Astrocyte of the cerebellum (primary cell): ENCODE results near the gene CXCL12.

Experiments used
- DNase-seq: peaks from one replicate; pipeline ENCODE4 v3.0.0-alpha.2; 2011; ENCODE audit warnings: low read depth
- H3K4me3 ChIP-seq: 2 replicates; pipeline ENCODE4 v1.5.1; 2011; ENCODE audit warnings: mild to moderate bottlenecking, low read depth, low read length, moderate library complexity
- CTCF ChIP-seq: IDR thresholded peaks from 2 replicates; pipeline ENCODE4 v1.5.1; 2012; ENCODE audit warnings: low read length, low read depth, moderate library complexity, mild to moderate bottlenecking; ENCODE audit errors: missing control alignments
- in situ Hi-C: cut with HindIII; loops from 2 replicates; pipeline ENCODE4 v1.10.0; 2017; ENCODE audit warnings: low sequenced_read_pairs

The CXCL12 gene

GRCh38 chr10:44424298-44424697 is 39.4 kb upstream of the CXCL12 start:
- H3K4me3 ChIP-seq: no peak overlapping the region
- DNase-seq: no peak
- TF ChIP-seq CTCF: no peak
- in situ Hi-C loops: no loop called here

GRCh38 chr10:44422570-44423101 is 37.7 kb upstream of the CXCL12 start:
- DNase-seq: no peak
- in situ Hi-C loops: no loop called here
- no peak overlapping the region for H3K4me3 ChIP-seq
- no peak for TF ChIP-seq CTCF

- no peak overlapping the region for H3K4me3 ChIP-seq
- no peak for TF ChIP-seq CTCF
- no peak for DNase-seq
- in situ Hi-C loops: no loop called here
These were observed 37.3 kb upstream of the CXCL12 start for GRCh38 chr10:44422153-44422552.

GRCh38 chr10:44419790-44420549 is 35.1 kb upstream of the CXCL12 start:
- no peak for DNase-seq
- H3K4me3 ChIP-seq: no peak overlapping the region
- in situ Hi-C loops: no loop called here
- TF ChIP-seq CTCF: no peak

- DNase-seq: no peak
- TF ChIP-seq CTCF: no peak
- in situ Hi-C loops: no loop called here
- H3K4me3 ChIP-seq: no peak overlapping the region
These were observed 33.7 kb upstream of the CXCL12 start for GRCh38 chr10:44418637-44419036.

- TF ChIP-seq CTCF: no peak
- DNase-seq: no peak
- H3K4me3 ChIP-seq: no peak overlapping the region
- in situ Hi-C loops: no loop called here
These were observed 32.9 kb upstream of the CXCL12 start for GRCh38 chr10:44417761-44418160.
